ENCODE measurements around the gene ARIH1.

ARIH1 gene

GRCh38 chr15:72562386-72562785, 88.3 kb downstream of the ARIH1 start:
- no peak overlapping the region for H3K9ac ChIP-seq
- peaks cover 0 to 58% (median 11%) of the 10 kb centered on the region in 10 experiments; a peak in 10 of 20 replicates for H3K4me1 ChIP-seq
- H3K4me3 ChIP-seq: no peak overlapping the region
- H3K27ac ChIP-seq: peak overlapping the region in 4 of 11 experiments; percentile 11 to 31 (median 24); a peak in 4 of 22 replicates
- H3K36me3 ChIP-seq: peaks cover 79 to 100% (median 96%) of the 10 kb centered on the region in 11 experiments
- peak overlapping the region in 4 of 11 experiments; percentile 31 to 81 (median 78); a peak in 6 of 22 replicates for H3K4me2 ChIP-seq
- peaks cover 26 to 99% (median 79%) of the 10 kb centered on the region in 11 experiments for H4K20me1 ChIP-seq
- H3K27me3 ChIP-seq: no peaks in the 10 kb centered on the region
- no peaks in the 10 kb centered on the region for H3K9me3 ChIP-seq (replicated peaks in 1 of 11)
- TF ChIP-seq Cebpa-rat (IDR thresholded peaks at IDR 0.05): no peak

DNA sequence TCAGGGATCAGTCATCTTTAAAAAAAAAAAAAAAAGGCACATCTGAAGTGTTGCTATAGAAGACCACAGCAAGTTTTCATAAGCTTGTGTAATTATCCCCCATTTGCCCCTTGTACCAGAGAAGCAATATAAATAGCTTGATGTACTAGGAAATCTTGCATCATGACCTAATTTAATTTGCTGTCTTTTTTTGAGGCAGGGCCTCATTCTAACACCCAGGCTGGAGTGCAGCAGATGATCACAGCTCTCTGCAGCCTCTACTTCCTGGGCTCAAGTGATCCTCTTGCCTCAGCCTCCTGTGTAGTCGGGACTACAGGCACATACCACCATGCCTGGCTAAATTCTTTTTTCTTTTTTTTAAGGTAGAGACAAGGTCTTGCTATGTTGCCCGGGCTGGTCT, 88.7 kb downstream of the ARIH1 start:
- no peak for TF ChIP-seq Cebpa-rat (IDR thresholded peaks at IDR 0.05)
- Histone ChIP-seq H3K4me1 (peaks cover 0 to 58% (median 11%) of the 10 kb centered on the region in 10 experiments; a peak in 10 of 20 replicates), H3K36me3 (peaks cover 79 to 100% (median 96%) of the 10 kb centered on the region in 11 experiments), H4K20me1 (peaks cover 26 to 99% (median 74%) of the 10 kb centered on the region in 11 experiments), H3K27me3 (no peaks in the 10 kb centered on the region), H3K27ac (peak overlapping the region in 3 of 11 experiments; percentile 6 to 20 (median 11); a peak in 2 of 22 replicates), H3K4me2 (peak overlapping the region in 4 of 11 experiments; percentile 16 to 81 (median 78); a peak in 7 of 22 replicates), H3K4me3 (no peak overlapping the region), H3K9ac (no peak overlapping the region; a peak in 1 of 22 replicates), H3K9me3 (replicated peaks in 1 of 11) (no peaks in the 10 kb centered on the region)

DNA sequence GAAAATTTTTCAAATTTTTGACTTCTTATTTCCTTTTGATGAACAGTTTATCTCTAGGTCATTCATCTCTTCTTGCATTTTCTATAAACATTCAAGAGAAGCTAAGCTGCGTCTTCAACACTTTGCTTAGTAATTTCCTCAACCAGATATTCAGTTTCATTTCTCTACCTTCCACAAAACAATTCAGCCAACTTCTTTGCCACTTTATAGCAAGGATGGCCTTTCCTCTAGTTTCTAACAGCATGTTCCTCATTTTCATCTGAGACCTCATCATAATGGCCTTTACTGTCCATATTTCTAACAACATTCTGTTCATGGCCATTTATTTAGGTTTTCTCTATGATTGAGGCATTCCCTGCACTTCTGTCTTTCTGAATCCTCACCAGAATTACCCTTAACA, 90.0 kb downstream of the ARIH1 start:
- TF ChIP-seq Cebpa-rat (IDR thresholded peaks at IDR 0.05): no peak
- Histone ChIP-seq H3K27ac (peak overlapping the region in 5 of 11 experiments; percentile 6 to 49 (median 39); a peak in 6 of 22 replicates), H3K4me1 (peaks cover 0 to 57% (median 11%) of the 10 kb centered on the region in 10 experiments; a peak in 10 of 20 replicates), H3K4me3 (no peak overlapping the region), H3K9ac (no peak overlapping the region), H4K20me1 (peaks cover 20 to 99% (median 64%) of the 10 kb centered on the region in 11 experiments), H3K27me3 (no peaks in the 10 kb centered on the region), H3K9me3 (replicated peaks in 1 of 11) (no peaks in the 10 kb centered on the region), H3K4me2 (peak overlapping the region in 4 of 11 experiments; percentile 34 to 81 (median 78); a peak in 8 of 22 replicates), H3K36me3 (peaks cover 73 to 100% (median 96%) of the 10 kb centered on the region in 11 experiments)

- no peak for TF ChIP-seq Cebpa-rat (IDR thresholded peaks at IDR 0.05)
- Histone ChIP-seq H4K20me1 (peaks cover 5 to 95% (median 48%) of the 10 kb centered on the region in 11 experiments; a peak in 21 of 22 replicates), H3K4me2 (no peak overlapping the region), H3K36me3 (peaks cover 75 to 100% (median 99%) of the 10 kb centered on the region in 11 experiments), H3K27me3 (no peaks in the 10 kb centered on the region), H3K4me3 (no peak overlapping the region), H3K9ac (no peak overlapping the region), H3K4me1 (peaks cover 0 to 31% (median 9%) of the 10 kb centered on the region in 10 experiments; a peak in 10 of 20 replicates), H3K9me3 (replicated peaks in 1 of 11) (no peaks in the 10 kb centered on the region), H3K27ac (no peak overlapping the region)
Observed at GRCh38 chr15:72566973-72567372, 92.8 kb downstream of the ARIH1 start.

GRCh38 chr15:72570059-72570458, 95.9 kb downstream of the ARIH1 start:
- Histone ChIP-seq H3K36me3 (peaks cover 92 to 100% (median 99%) of the 10 kb centered on the region in 11 experiments), H3K27ac (no peak overlapping the region)

DNA sequence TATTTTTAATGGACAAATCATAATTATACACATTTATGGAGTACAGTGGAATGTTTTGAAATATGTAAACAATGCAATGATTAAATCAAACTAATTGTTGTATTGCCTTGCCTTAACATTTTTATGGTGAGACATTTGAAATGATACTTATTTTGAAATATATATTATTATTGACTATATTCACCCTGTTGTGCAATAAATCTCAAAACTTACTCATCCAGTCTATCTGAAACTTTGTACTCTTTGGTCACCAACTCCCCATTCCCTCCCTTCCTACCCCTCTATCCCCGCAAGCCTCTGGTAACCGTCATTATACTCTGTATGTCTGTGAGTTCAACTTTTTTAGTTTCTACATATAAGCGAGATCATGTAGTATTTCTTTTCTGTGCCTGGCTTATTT, 105.7 kb downstream of the ARIH1 start:
- no peak overlapping the region for H3K27ac ChIP-seq
- no peaks in the 10 kb centered on the region for H3K4me1 ChIP-seq
- no peak overlapping the region for H3K4me3 ChIP-seq
- peaks cover 0 to 52% (median 10%) of the 10 kb centered on the region in 11 experiments; a peak in 11 of 22 replicates for H4K20me1 ChIP-seq
- H3K9ac ChIP-seq: no peak overlapping the region
- H3K36me3 ChIP-seq: peaks cover 92 to 100% (median 98%) of the 10 kb centered on the region in 11 experiments
- TF ChIP-seq Cebpa-rat (IDR thresholded peaks at IDR 0.05): no peak
- no peaks in the 10 kb centered on the region for H3K27me3 ChIP-seq
- peaks cover 0 to 6% (median 0%) of the 10 kb centered on the region in 11 experiments; a peak in 4 of 22 replicates for H3K9me3 ChIP-seq (replicated peaks in 1 of 11)
- no peak overlapping the region for H3K4me2 ChIP-seq

More at GRCh38 chr15:72570059-72570458, 95.9 kb downstream of the ARIH1 start:
- 0 out of 20 replicates have a peak, but pooled peaks cover 0 to under 1% (median 0%) of the 10 kb centered on the region in 10 experiments for H3K4me1 ChIP-seq
- H3K27me3 ChIP-seq: no peaks in the 10 kb centered on the region
- H3K9ac ChIP-seq: no peak overlapping the region
- H4K20me1 ChIP-seq: peaks cover 4 to 77% (median 30%) of the 10 kb centered on the region in 11 experiments; a peak in 17 of 22 replicates
- no peak overlapping the region for H3K4me3 ChIP-seq
- TF ChIP-seq Cebpa-rat (IDR thresholded peaks at IDR 0.05): no peak
- no peak overlapping the region for H3K4me2 ChIP-seq
- H3K9me3 ChIP-seq (replicated peaks in 1 of 11): no peaks in the 10 kb centered on the region

GRCh38 chr15:72584006-72584405, 109.9 kb downstream of the ARIH1 start:
- Histone ChIP-seq H3K9ac (no peak overlapping the region), H3K27ac (no peak overlapping the region), H3K9me3 (replicated peaks in 1 of 11) (peaks cover 0 to 2% (median 0%) of the 10 kb centered on the region in 11 experiments; a peak in 4 of 22 replicates), H3K36me3 (peaks cover 75 to 100% (median 95%) of the 10 kb centered on the region in 11 experiments), H3K4me2 (no peak overlapping the region), H3K4me3 (no peak overlapping the region), H4K20me1 (peaks cover 0 to 46% (median 10%) of the 10 kb centered on the region in 11 experiments; a peak in 10 of 22 replicates), H3K27me3 (no peaks in the 10 kb centered on the region), H3K4me1 (no peaks in the 10 kb centered on the region)
- TF ChIP-seq Cebpa-rat (IDR thresholded peaks at IDR 0.05): no peak

- TF ChIP-seq Cebpa-rat (IDR thresholded peaks at IDR 0.05): no peak
- H4K20me1 ChIP-seq: peaks cover 0 to 41% (median 8%) of the 10 kb centered on the region in 11 experiments; a peak in 10 of 22 replicates
- H3K4me1 ChIP-seq: no peaks in the 10 kb centered on the region
- no peak overlapping the region for H3K27ac ChIP-seq
- no peak overlapping the region for H3K4me3 ChIP-seq
- peaks cover 67 to 100% (median 93%) of the 10 kb centered on the region in 11 experiments for H3K36me3 ChIP-seq
- H3K4me2 ChIP-seq: no peak overlapping the region
- no peaks in the 10 kb centered on the region for H3K9me3 ChIP-seq (replicated peaks in 1 of 11)
- no peak overlapping the region for H3K9ac ChIP-seq
- no peaks in the 10 kb centered on the region for H3K27me3 ChIP-seq
Observed at GRCh38 chr15:72585025-72585424, 110.9 kb downstream of the ARIH1 start.

GRCh38 chr15:72585476-72586058, 111.4 kb downstream of the ARIH1 start:
- no peaks in the 10 kb centered on the region for H3K4me1 ChIP-seq
- peaks cover 0 to 38% (median 6%) of the 10 kb centered on the region in 11 experiments; a peak in 10 of 22 replicates for H4K20me1 ChIP-seq
- TF ChIP-seq Cebpa-rat (IDR thresholded peaks at IDR 0.05): no peak
- H3K36me3 ChIP-seq: peaks cover 61 to 99% (median 90%) of the 10 kb centered on the region in 11 experiments
- no peak overlapping the region for H3K9ac ChIP-seq
- no peaks in the 10 kb centered on the region for H3K9me3 ChIP-seq (replicated peaks in 1 of 11)
- H3K27me3 ChIP-seq: no peaks in the 10 kb centered on the region
- no peak overlapping the region for H3K27ac ChIP-seq
- no peak overlapping the region for H3K4me2 ChIP-seq
- no peak overlapping the region for H3K4me3 ChIP-seq
